H9 (cell line): ENCODE measurements around the gene MGLL. TPM values are rescaled to one million over a fixed set of nuclear protein-coding genes. Genes with fewer than 3 reads are reported as not detected.

Source experiments
- DNase-seq: peaks from one replicate; pipeline ENCODE4 v3.0.0-alpha.2; 2017
- H2AFZ ChIP-seq: one replicate; pipeline ENCODE4 v1.6.1; 2013; ENCODE audit warnings: mild to moderate bottlenecking, low read length, control low read depth, moderate library complexity
- H2AK5ac ChIP-seq: 2 replicates; pipeline ENCODE4 v1.6.1; 2013; ENCODE audit warnings: low read length, control low read depth, mixed read lengths; ENCODE audit not compliant: insufficient read length
- H2BK120ac ChIP-seq: one replicate; pipeline ENCODE4 v1.6.1; 2013; ENCODE audit warnings: low read depth, mild to moderate bottlenecking, low read length, control low read depth, inconsistent platforms; ENCODE audit not compliant: poor library complexity, severe bottlenecking
- H2BK12ac ChIP-seq: 2 replicates; pipeline ENCODE4 v1.6.1; 2013; ENCODE audit warnings: low read length, control low read depth, mixed read lengths, low read depth; ENCODE audit not compliant: insufficient read length
- H2BK15ac ChIP-seq: 2 replicates; pipeline ENCODE4 v1.6.1; 2013; ENCODE audit warnings: low read depth, low read length, control low read depth
- H2BK20ac ChIP-seq: one replicate; pipeline ENCODE4 v1.6.1; 2013; ENCODE audit warnings: low read depth, mild to moderate bottlenecking, low read length, control low read depth, inconsistent platforms; ENCODE audit not compliant: poor library complexity, severe bottlenecking
- H2BK5ac ChIP-seq: 2 replicates; pipeline ENCODE4 v1.6.1; 2013; ENCODE audit warnings: low read length, control low read depth, mixed read lengths; ENCODE audit not compliant: insufficient read length
- H3K14ac ChIP-seq: 2 replicates; pipeline ENCODE4 v1.6.1; 2013; ENCODE audit warnings: low read length, control low read depth; ENCODE audit not compliant: insufficient read depth
- H3K18ac ChIP-seq: 2 replicates; pipeline ENCODE4 v1.6.1; 2013; ENCODE audit warnings: low read depth, mild to moderate bottlenecking, mixed read lengths, low read length, control low read depth; ENCODE audit not compliant: insufficient read length
- H3K23ac ChIP-seq: 2 replicates; pipeline ENCODE4 v1.6.1; 2013; ENCODE audit warnings: low read length, control low read depth, mixed read lengths, low read depth; ENCODE audit not compliant: insufficient read length
- H3K23me2 ChIP-seq: 2 replicates; pipeline ENCODE4 v1.6.1; 2013; ENCODE audit warnings: low read depth, mild to moderate bottlenecking, mixed read lengths, low read length, control low read depth; ENCODE audit not compliant: insufficient read length, poor library complexity, severe bottlenecking
- H3K27ac ChIP-seq: 2 replicates; pipeline ENCODE4 v1.5.1; 2013; ENCODE audit warnings: low read length, control low read depth, mixed read lengths, low read depth; ENCODE audit not compliant: insufficient read length
- H3K27me3 ChIP-seq: 2 replicates; pipeline ENCODE4 v1.6.1; 2013; ENCODE audit warnings: low read length, control low read depth, inconsistent platforms; ENCODE audit not compliant: insufficient read depth
- H3K4ac ChIP-seq: 2 replicates; pipeline ENCODE4 v1.6.1; 2013; ENCODE audit warnings: low read depth, mild to moderate bottlenecking, control low read depth, inconsistent platforms, low read length, moderate library complexity
- H3K4me1 ChIP-seq: 2 replicates; pipeline ENCODE4 v1.6.1; 2013; ENCODE audit warnings: low read length, control low read depth, inconsistent platforms; ENCODE audit not compliant: insufficient read depth
- H3K4me2 ChIP-seq: 2 replicates; pipeline ENCODE4 v1.6.1; 2013; ENCODE audit warnings: low read length, control low read depth, mixed read lengths; ENCODE audit not compliant: insufficient read length, insufficient read depth
- H3K56ac ChIP-seq: 2 replicates; pipeline ENCODE4 v1.6.1; 2013; ENCODE audit warnings: low read depth, mild to moderate bottlenecking, mixed read lengths, low read length, control low read depth; ENCODE audit not compliant: insufficient read length
- H3K79me1 ChIP-seq: 2 replicates; pipeline ENCODE4 v1.6.1; 2013; ENCODE audit warnings: low read depth, mild to moderate bottlenecking, moderate library complexity, low read length, control low read depth, inconsistent platforms; ENCODE audit not compliant: insufficient read depth, poor library complexity, severe bottlenecking
- H3K79me2 ChIP-seq: 2 replicates; pipeline ENCODE4 v1.6.1; 2013; ENCODE audit warnings: low read length, control low read depth, inconsistent platforms; ENCODE audit not compliant: insufficient read depth
- H3K9ac ChIP-seq: 2 replicates; pipeline ENCODE4 v1.6.1; 2013; ENCODE audit warnings: low read length, control low read depth, mixed read lengths; ENCODE audit not compliant: insufficient read length; ENCODE audit errors: extremely low read depth
- H3K9me3 ChIP-seq: one replicate; pipeline ENCODE4 v1.6.1; 2013; ENCODE audit warnings: low read depth, low read length, inconsistent platforms; ENCODE audit not compliant: control insufficient read depth
- H3T11ph ChIP-seq: one replicate; pipeline ENCODE4 v1.6.1; 2013; ENCODE audit warnings: mild to moderate bottlenecking, low read length, control low read depth, inconsistent platforms
- H4K20me1 ChIP-seq: one replicate; pipeline ENCODE4 v1.6.1; 2013; ENCODE audit not compliant: control insufficient read depth, insufficient read length, insufficient read depth
- H4K5ac ChIP-seq: 2 replicates; pipeline ENCODE4 v1.6.1; 2013; ENCODE audit warnings: low read depth, mild to moderate bottlenecking, mixed read lengths, low read length, control low read depth; ENCODE audit not compliant: insufficient read length
- H4K8ac ChIP-seq: replicated peaks from 2 replicates; pipeline ENCODE4 v1.6.1; 2013; ENCODE audit warnings: low read length, control low read depth, mixed read lengths, low read depth; ENCODE audit not compliant: insufficient read length
- H4K91ac ChIP-seq: 2 replicates; pipeline ENCODE4 v1.6.1; 2013; ENCODE audit warnings: low read depth, mild to moderate bottlenecking, moderate library complexity, mixed read lengths, low read length, control low read depth; ENCODE audit not compliant: insufficient read length
- H3K27ac Mint-ChIP-seq, 3 experiments: 2 replicates in 2 of 3; 3 replicates in 1 of 3; pipeline ENCODE4 v1.8.0; 2020 to 2021; ENCODE audit warnings: mixed read lengths in 3 of 3, mild to moderate bottlenecking in 1 of 3, moderate library complexity in 1 of 3
- H3K27me3 Mint-ChIP-seq: 2 replicates; pipeline ENCODE4 v1.8.0; 2021; ENCODE audit warnings: low read depth, mild to moderate bottlenecking, moderate library complexity, mixed read lengths
- H3K36me3 Mint-ChIP-seq, 3 experiments: 2 replicates in 2 of 3; 3 replicates in 1 of 3; pipeline ENCODE4 v1.8.0; 2020 to 2021; ENCODE audit warnings: low read depth in 3 of 3, mixed read lengths in 3 of 3; ENCODE audit not compliant: insufficient read depth in 1 of 3
- H3K4me1 Mint-ChIP-seq, 2 experiments: 2 replicates each; pipeline ENCODE4 v1.8.0; 2020; ENCODE audit warnings: mixed read lengths in 2 of 2
- H3K4me3 Mint-ChIP-seq, 2 experiments: 2 replicates in 1 of 2; 3 replicates in 1 of 2; pipeline ENCODE4 v1.8.0; 2020 to 2021; ENCODE audit warnings: mild to moderate bottlenecking in 2 of 2, mixed read lengths in 2 of 2, moderate library complexity in 1 of 2
- H3K9me3 Mint-ChIP-seq, 2 experiments: 2 replicates in 1 of 2; 3 replicates in 1 of 2; pipeline ENCODE4 v1.8.0; 2020; ENCODE audit warnings: mild to moderate bottlenecking in 2 of 2, mixed read lengths in 2 of 2, moderate library complexity in 1 of 2
- CTCF ChIP-seq: fragments of 200-600 bp; sonication (generic); conservative IDR thresholded peaks from 3 replicates; pipeline ENCODE4 v1.8.0; 2021; ENCODE audit warnings: antibody characterized with exemption, mild to moderate bottlenecking
- WGBS: extraction: QIAGEN DNeasy Blood & Tissue Kit; methylation state at CpG from one replicate; pipeline ENCODE4 v1.1.7; 2013; ENCODE audit warnings: missing lambda C conversion rate, low lambda C conversion rate, mixed read lengths; ENCODE audit not compliant: insufficient read length; ENCODE audit errors: extremely low coverage; 5-methylcytosine and 5-hydroxymethylcytosine counted together
- total RNA-seq: library from RNA; stranded (reverse); gene quantifications from 2 replicates; pipeline ENCODE4 v1.2.1, GENCODE V29; 2021

MGLL gene
- total RNA-seq, 1 experiment from 2014 or later, result 0.11 TPM

- no peak overlapping the region for H3K9ac ChIP-seq
- no peak overlapping the region for H3K23ac ChIP-seq
- no peak overlapping the region for H3K27ac Mint-ChIP-seq
These were observed 165.4 kb downstream of the MGLL start for GRCh38 chr3:127656906-127657305.

More at GRCh38 chr3:127656906-127657305, 165.4 kb downstream of the MGLL start:
- no CpG with 5 or more reads among the region's 8 CpGs for WGBS
- H3K14ac ChIP-seq, result no peak overlapping the region
- H3K4me2 ChIP-seq, result no peak overlapping the region
- H3K4me1 Mint-ChIP-seq, result no peaks in the 10 kb centered on the region
- H3K9me3 ChIP-seq, result no peaks in the 10 kb centered on the region
- H3K18ac ChIP-seq, result no peak overlapping the region
- H3K27me3 ChIP-seq, result no peaks in the 10 kb centered on the region
- no peaks in the 10 kb centered on the region for H3K23me2 ChIP-seq
- no peak overlapping the region for H4K8ac ChIP-seq
- H3K79me2 ChIP-seq, result no peaks in the 10 kb centered on the region
- H3K4me3 Mint-ChIP-seq, result no peak overlapping the region
- no peak for DNase-seq
- no peak for TF ChIP-seq CTCF
- no peaks in the 10 kb centered on the region for H3K79me1 ChIP-seq
- no peak overlapping the region for H4K5ac ChIP-seq
- no peak overlapping the region for H3K27ac ChIP-seq
- H3K9me3 Mint-ChIP-seq, result no peaks in the 10 kb centered on the region
- H2BK15ac ChIP-seq, result no peak overlapping the region
- H2AK5ac ChIP-seq, result no peak overlapping the region
- H3T11ph ChIP-seq, result no peak overlapping the region
- no peaks in the 10 kb centered on the region for H3K27me3 Mint-ChIP-seq
- H2BK120ac ChIP-seq, result no peak overlapping the region
- H2BK5ac ChIP-seq, result no peak overlapping the region
- no peak overlapping the region for H2BK12ac ChIP-seq
- H4K91ac ChIP-seq, result no peak overlapping the region
- no peak overlapping the region for H2BK20ac ChIP-seq
- no peaks in the 10 kb centered on the region for H4K20me1 ChIP-seq
- no peak overlapping the region for H3K4ac ChIP-seq
- H3K36me3 Mint-ChIP-seq, result peaks cover 3 to 6% (median 5%) of the 10 kb centered on the region in 3 experiments; a peak in 6 of 7 replicates
- H3K56ac ChIP-seq, result no peak overlapping the region
- H2AFZ ChIP-seq, result no peak overlapping the region
- no peaks in the 10 kb centered on the region for H3K4me1 ChIP-seq
